ENCODE measurements around the gene EYS. TPM values are rescaled to one million over a fixed set of nuclear protein-coding genes. Genes with fewer than 3 reads are reported as not detected.

The EYS gene
- total RNA-seq, 1 experiment from 2014 or later: not detected

GRCh38 chr6:64409948-64410347 is 1297.1 kb downstream of the EYS start:
- Histone ChIP-seq H3K36me3 (ENCODE audit: control insufficient read depth, insufficient read depth, low read length) (no peaks in the 10 kb centered on the region), H3K4me3 (ENCODE audit: low read depth, low read length) (no peak overlapping the region), H3K27me3 (replicated peaks; ENCODE audit: control insufficient read depth, insufficient read depth, low read length) (no peaks in the 10 kb centered on the region), H3K9me3 (no peaks in the 10 kb centered on the region), H3K4me1 (no peaks in the 10 kb centered on the region)
- no peak for TF ChIP-seq CTCF (IDR thresholded peaks at IDR 0.05; ENCODE audit: insufficient read depth in 1 of 2, low read depth in 1 of 2, low read length in 1 of 2, severe bottlenecking in 1 of 2, unreplicated experiment in 1 of 2)
- intact Hi-C loops (cut with micrococcal nuclease; ENCODE audit: unreplicated experiment): no loop called here
- no peak for DNase-seq
- H3K27me3 Mint-ChIP-seq (ENCODE audit: insufficient read depth, unreplicated experiment): no peaks in the 10 kb centered on the region
- no peak overlapping the region for H3K27ac Mint-ChIP-seq (ENCODE audit: unreplicated experiment)
- H3K4me1 Mint-ChIP-seq (ENCODE audit: low read depth, unreplicated experiment): no peaks in the 10 kb centered on the region
- POLR2A ChIA-PET: no interaction called here
- H3K9me3 Mint-ChIP-seq (ENCODE audit: unreplicated experiment): no peaks in the 10 kb centered on the region
- CTCF ChIA-PET: no interaction called here
- no TSS peak for BruUV-seq (replicated peaks)
- H3K36me3 Mint-ChIP-seq (ENCODE audit: insufficient read depth, unreplicated experiment): no peaks in the 10 kb centered on the region
- H3K4me3 Mint-ChIP-seq (ENCODE audit: unreplicated experiment): no peak overlapping the region

GRCh38 chr6:64404396-64404795 is 1302.6 kb downstream of the EYS start:
- H3K36me3 Mint-ChIP-seq (ENCODE audit: insufficient read depth, unreplicated experiment): no peaks in the 10 kb centered on the region
- no TSS peak for BruUV-seq (replicated peaks)
- no peaks in the 10 kb centered on the region for H3K9me3 ChIP-seq
- intact Hi-C loops (cut with micrococcal nuclease; ENCODE audit: unreplicated experiment): no loop called here
- no peaks in the 10 kb centered on the region for H3K9me3 Mint-ChIP-seq (ENCODE audit: unreplicated experiment)
- H3K36me3 ChIP-seq (ENCODE audit: control insufficient read depth, insufficient read depth, low read length): no peaks in the 10 kb centered on the region
- no peaks in the 10 kb centered on the region for H3K27me3 Mint-ChIP-seq (ENCODE audit: insufficient read depth, unreplicated experiment)
- DNase-seq: no peak
- H3K4me1 ChIP-seq: no peaks in the 10 kb centered on the region
- no peak for TF ChIP-seq CTCF (IDR thresholded peaks at IDR 0.05; ENCODE audit: insufficient read depth in 1 of 2, low read depth in 1 of 2, low read length in 1 of 2, severe bottlenecking in 1 of 2, unreplicated experiment in 1 of 2)
- CTCF ChIA-PET: no interaction called here
- H3K4me1 Mint-ChIP-seq (ENCODE audit: low read depth, unreplicated experiment): no peaks in the 10 kb centered on the region
- H3K27ac Mint-ChIP-seq (ENCODE audit: unreplicated experiment): no peak overlapping the region
- H3K27me3 ChIP-seq (replicated peaks; ENCODE audit: control insufficient read depth, insufficient read depth, low read length): no peaks in the 10 kb centered on the region
- POLR2A ChIA-PET: no interaction called here
- no peak overlapping the region for H3K4me3 ChIP-seq (ENCODE audit: low read depth, low read length)
- H3K4me3 Mint-ChIP-seq (ENCODE audit: unreplicated experiment): no peak overlapping the region

- CTCF ChIA-PET: interaction anchor here (0.6 kb wide), 1 partner anchor 463 kb away, joined by 4 read pairs; no protein-coding TSS in a partner anchor
Observed at GRCh38 chr6:64383277-64383676, 1323.7 kb downstream of the EYS start.

More at GRCh38 chr6:64383277-64383676, 1323.7 kb downstream of the EYS start:
- POLR2A ChIA-PET: no interaction called here
- Histone ChIP-seq H3K4me1 (no peaks in the 10 kb centered on the region), H3K9me3 (no peaks in the 10 kb centered on the region), H3K27me3 (replicated peaks; ENCODE audit: control insufficient read depth, insufficient read depth, low read length) (no peaks in the 10 kb centered on the region), H3K4me3 (ENCODE audit: low read depth, low read length) (no peak overlapping the region), H3K36me3 (ENCODE audit: control insufficient read depth, insufficient read depth, low read length) (no peaks in the 10 kb centered on the region)
- no peak overlapping the region for H3K4me3 Mint-ChIP-seq (ENCODE audit: unreplicated experiment)
- DNase-seq: no peak
- intact Hi-C loops (cut with micrococcal nuclease; ENCODE audit: unreplicated experiment): no loop called here
- no peaks in the 10 kb centered on the region for H3K27me3 Mint-ChIP-seq (ENCODE audit: insufficient read depth, unreplicated experiment)
- no peak overlapping the region for H3K27ac Mint-ChIP-seq (ENCODE audit: unreplicated experiment)
- BruUV-seq (replicated peaks): no TSS peak
- TF ChIP-seq CTCF (IDR thresholded peaks at IDR 0.05; ENCODE audit: insufficient read depth in 1 of 2, low read depth in 1 of 2, low read length in 1 of 2, severe bottlenecking in 1 of 2, unreplicated experiment in 1 of 2): no peak
- no peaks in the 10 kb centered on the region for H3K36me3 Mint-ChIP-seq (ENCODE audit: insufficient read depth, unreplicated experiment)
- no peaks in the 10 kb centered on the region for H3K9me3 Mint-ChIP-seq (ENCODE audit: unreplicated experiment)
- no peaks in the 10 kb centered on the region for H3K4me1 Mint-ChIP-seq (ENCODE audit: low read depth, unreplicated experiment)

Measured in Caco-2 (cell line).